Loucy (cell line): ENCODE measurements around the gene LILRB3.

Experiments used
- H2AFZ ChIP-seq: fragments of 200-600 bp; sonication (generic); 2 replicates; pipeline ENCODE4 v1.6.0; 2016; ENCODE audit warnings: antibody characterized with exemption, mild to moderate bottlenecking, low read length, moderate library complexity
- H3F3A ChIP-seq: fragments of 200-600 bp; 2 replicates; pipeline ENCODE4 v1.6.0; 2016; ENCODE audit warnings: antibody characterized with exemption, low read depth, mild to moderate bottlenecking
- H3K27me3 ChIP-seq: fragments of 200-600 bp; sonication (generic); 2 replicates; pipeline ENCODE4 v1.6.1; 2014; ENCODE audit warnings: low read length, mild to moderate bottlenecking; ENCODE audit not compliant: insufficient read depth, poor library complexity, severe bottlenecking
- H3K36me3 ChIP-seq: fragments of 200-600 bp; sonication (generic); 2 replicates; pipeline ENCODE4 v1.6.1; 2016; ENCODE audit warnings: low read length; ENCODE audit not compliant: insufficient read depth
- H3K4me1 ChIP-seq: fragments of 200-600 bp; sonication (generic); 2 replicates; pipeline ENCODE4 v1.5.1; 2014; ENCODE audit warnings: low read length, mild to moderate bottlenecking; ENCODE audit not compliant: insufficient read depth, poor library complexity, severe bottlenecking
- H3K4me2 ChIP-seq: fragments of 200-600 bp; sonication (generic); 2 replicates; pipeline ENCODE4 v1.6.0; 2014; ENCODE audit warnings: antibody characterized with exemption, low read length, low read depth, mild to moderate bottlenecking; ENCODE audit not compliant: poor library complexity, severe bottlenecking
- H3K4me3 ChIP-seq: fragments of 200-600 bp; sonication (generic); 2 replicates; pipeline ENCODE4 v1.5.1; 2014; ENCODE audit warnings: low read length, mild to moderate bottlenecking, mixed read lengths; ENCODE audit not compliant: poor library complexity, severe bottlenecking
- H3K79me2 ChIP-seq: fragments of 200-600 bp; sonication (generic); 2 replicates; pipeline ENCODE4 v1.6.1; 2014; ENCODE audit warnings: low read length; ENCODE audit not compliant: insufficient read depth
- H3K9ac ChIP-seq: fragments of 200-600 bp; sonication (generic); 2 replicates; pipeline ENCODE4 v1.6.0; 2014; ENCODE audit warnings: mild to moderate bottlenecking, low read depth, low read length, moderate library complexity; ENCODE audit not compliant: poor library complexity, severe bottlenecking
- H3K9me2 ChIP-seq: fragments of 200-600 bp; sonication (generic); replicated peaks from 2 replicates; pipeline ENCODE4 v1.6.1; 2016; ENCODE audit warnings: low read depth, low read length, mixed read lengths
- H3K9me3 ChIP-seq: fragments of 200-600 bp; sonication (generic); 2 replicates; pipeline ENCODE4 v1.6.1; 2014; ENCODE audit warnings: mild to moderate bottlenecking, antibody characterized with exemption, low read length, low read depth; ENCODE audit not compliant: insufficient read depth
- H4K20me1 ChIP-seq: fragments of 200-600 bp; sonication (generic); 2 replicates; pipeline ENCODE4 v1.6.0; 2014; ENCODE audit warnings: antibody characterized with exemption, low read length, mild to moderate bottlenecking; ENCODE audit not compliant: insufficient read depth, poor library complexity, severe bottlenecking
- CTCF ChIP-seq: fragments of 200-600 bp; sonication (generic); conservative IDR thresholded peaks from 2 replicates; pipeline ENCODE4 v1.5.1; 2014; ENCODE audit warnings: mild to moderate bottlenecking, antibody characterized with exemption, low read length
- EZH2phosphoT487 ChIP-seq: fragments of 200-600 bp; IDR thresholded peaks from 2 replicates; pipeline ENCODE4 v1.6.1; 2018; ENCODE audit warnings: antibody characterized with exemption, mild to moderate bottlenecking, moderate library complexity, borderline replicate concordance

The LILRB3 gene

GRCh38 chr19:54268936-54269335 is 46.1 kb upstream of the LILRB3 start:
- Histone ChIP-seq H3K9me3 (no peaks in the 10 kb centered on the region), H3K4me1 (no peaks in the 10 kb centered on the region), H3F3A (no peaks in the 10 kb centered on the region), H3K27me3 (no peaks in the 10 kb centered on the region), H3K9me2 (no peaks in the 10 kb centered on the region), H3K36me3 (no peaks in the 10 kb centered on the region), H3K4me3 (no peak overlapping the region), H4K20me1 (no peaks in the 10 kb centered on the region), H2AFZ (no peak overlapping the region), H3K9ac (no peak overlapping the region), H3K79me2 (no peaks in the 10 kb centered on the region), H3K4me2 (no peak overlapping the region)
- no peak for TF ChIP-seq CTCF
- no peak for TF ChIP-seq EZH2phosphoT487

GRCh38 chr19:54266133-54266532 is 43.3 kb upstream of the LILRB3 start:
- Histone ChIP-seq H2AFZ (no peak overlapping the region), H4K20me1 (no peaks in the 10 kb centered on the region), H3K79me2 (no peaks in the 10 kb centered on the region), H3K36me3 (no peaks in the 10 kb centered on the region), H3F3A (no peaks in the 10 kb centered on the region), H3K4me3 (no peak overlapping the region), H3K4me1 (no peaks in the 10 kb centered on the region), H3K27me3 (no peaks in the 10 kb centered on the region), H3K4me2 (no peak overlapping the region), H3K9me2 (no peaks in the 10 kb centered on the region), H3K9ac (no peak overlapping the region), H3K9me3 (no peaks in the 10 kb centered on the region)
- TF ChIP-seq EZH2phosphoT487 (no peak), CTCF (peak; percentile 89)

- no peaks in the 10 kb centered on the region for H4K20me1 ChIP-seq
- no peak overlapping the region for H3K9ac ChIP-seq
- H3K9me2 ChIP-seq: no peaks in the 10 kb centered on the region
- no peak for TF ChIP-seq EZH2phosphoT487
- H3K4me3 ChIP-seq: no peak overlapping the region
- H2AFZ ChIP-seq: no peak overlapping the region
- no peak overlapping the region for H3K4me2 ChIP-seq
- no peaks in the 10 kb centered on the region for H3K9me3 ChIP-seq
- H3K79me2 ChIP-seq: no peaks in the 10 kb centered on the region
- H3K27me3 ChIP-seq: no peaks in the 10 kb centered on the region
- no peaks in the 10 kb centered on the region for H3K36me3 ChIP-seq
- no peaks in the 10 kb centered on the region for H3F3A ChIP-seq
- H3K4me1 ChIP-seq: no peaks in the 10 kb centered on the region
These were observed 39.7 kb upstream of the LILRB3 start for GRCh38 chr19:54262470-54262869.

- Histone ChIP-seq H3K9ac (no peak overlapping the region), H2AFZ (no peak overlapping the region), H3K4me2 (no peak overlapping the region), H3K4me1 (no peaks in the 10 kb centered on the region), H3K27me3 (no peaks in the 10 kb centered on the region), H3K9me2 (no peaks in the 10 kb centered on the region), H3F3A (no peaks in the 10 kb centered on the region), H3K36me3 (no peaks in the 10 kb centered on the region), H3K79me2 (no peaks in the 10 kb centered on the region), H3K4me3 (no peak overlapping the region), H4K20me1 (no peaks in the 10 kb centered on the region), H3K9me3 (no peaks in the 10 kb centered on the region)
- TF ChIP-seq EZH2phosphoT487 (no peak), CTCF (no peak)
These were observed 39.3 kb upstream of the LILRB3 start for GRCh38 chr19:54262066-54262465.
